ENCODE measurements around the gene PSME1. TPM values are rescaled to one million over a fixed set of nuclear protein-coding genes. Genes with fewer than 3 reads are reported as not detected.

PSME1 gene
- total and polyA plus RNA-seq, 2 of the 13 experiments (the other 11 are each of a cell fraction or from before 2014, with no cell fraction given): 159 to 608 TPM

DNA sequence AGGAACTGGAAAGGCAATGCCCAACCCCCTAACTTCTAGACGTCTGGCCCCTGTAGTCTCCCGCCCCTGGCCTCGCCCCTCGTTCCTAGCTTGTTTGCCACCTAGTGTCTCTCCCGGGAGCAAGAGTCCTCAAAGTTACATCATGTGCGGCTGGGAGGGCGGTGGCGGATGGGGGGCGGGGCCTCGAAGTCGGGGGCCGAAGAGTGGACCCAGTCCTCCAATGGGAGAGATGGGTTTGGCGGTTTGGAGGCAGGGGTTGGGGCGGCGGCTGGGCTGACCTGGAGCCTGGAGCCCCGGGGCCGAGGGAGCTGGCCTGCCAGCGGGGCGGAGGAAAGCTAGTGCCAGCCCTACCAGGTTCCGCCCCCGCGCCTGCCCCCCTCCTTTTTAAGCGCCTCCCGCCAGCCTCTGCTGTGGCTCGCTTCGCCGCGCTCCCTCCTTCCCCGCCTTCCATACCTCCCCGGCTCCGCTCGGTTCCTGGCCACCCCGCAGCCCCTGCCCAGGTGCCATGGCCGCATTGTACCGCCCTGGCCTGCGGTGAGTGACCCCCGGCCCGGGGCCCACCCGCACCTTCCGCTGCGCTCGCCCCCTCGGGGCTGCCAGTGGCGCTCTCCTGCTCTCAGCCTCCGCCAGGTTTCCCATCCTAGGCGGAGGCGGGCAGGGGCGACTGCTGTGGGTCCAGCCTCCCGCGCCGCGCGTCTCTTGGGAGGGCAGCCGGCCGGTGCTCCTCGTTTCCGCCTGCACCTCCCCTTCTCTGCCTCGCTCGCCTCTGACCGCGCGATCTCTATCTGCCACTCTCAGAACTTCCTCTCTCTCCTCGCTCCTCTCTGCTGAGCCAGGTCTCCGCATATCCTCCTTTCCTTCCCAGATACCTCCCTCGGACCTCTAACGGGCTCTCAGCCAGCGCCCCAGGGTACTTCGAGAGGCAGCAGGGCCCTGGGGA, 41.8 kb upstream of the PSME1 start, which contains the start of gene PCK2 (continued):
- TF ChIP-seq, protein P1, sequence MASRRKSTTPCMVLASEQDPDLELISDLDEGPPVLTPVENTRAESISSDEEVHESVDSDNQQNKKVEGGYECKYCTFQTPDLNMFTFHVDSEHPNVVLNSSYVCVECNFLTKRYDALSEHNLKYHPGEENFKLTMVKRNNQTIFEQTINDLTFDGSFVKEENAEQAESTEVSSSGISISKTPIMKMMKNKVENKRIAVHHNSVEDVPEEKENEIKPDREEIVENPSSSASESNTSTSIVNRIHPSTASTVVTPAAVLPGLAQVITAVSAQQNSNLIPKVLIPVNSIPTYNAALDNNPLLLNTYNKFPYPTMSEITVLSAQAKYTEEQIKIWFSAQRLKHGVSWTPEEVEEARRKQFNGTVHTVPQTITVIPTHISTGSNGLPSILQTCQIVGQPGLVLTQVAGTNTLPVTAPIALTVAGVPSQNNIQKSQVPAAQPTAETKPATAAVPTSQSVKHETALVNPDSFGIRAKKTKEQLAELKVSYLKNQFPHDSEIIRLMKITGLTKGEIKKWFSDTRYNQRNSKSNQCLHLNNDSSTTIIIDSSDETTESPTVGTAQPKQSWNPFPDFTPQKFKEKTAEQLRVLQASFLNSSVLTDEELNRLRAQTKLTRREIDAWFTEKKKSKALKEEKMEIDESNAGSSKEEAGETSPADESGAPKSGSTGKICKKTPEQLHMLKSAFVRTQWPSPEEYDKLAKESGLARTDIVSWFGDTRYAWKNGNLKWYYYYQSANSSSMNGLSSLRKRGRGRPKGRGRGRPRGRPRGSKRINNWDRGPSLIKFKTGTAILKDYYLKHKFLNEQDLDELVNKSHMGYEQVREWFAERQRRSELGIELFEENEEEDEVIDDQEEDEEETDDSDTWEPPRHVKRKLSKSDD (CRISPR knock-in tag; IDR thresholded peaks at IDR 0.05; ENCODE audit: low read depth): no peak
- TF ChIP-seq KLF9 (CRISPR knock-in tag; IDR thresholded peaks at IDR 0.05; ENCODE audit: low read depth): peak; percentile 70; the same call in 1 of the 2 replicates
- no peak for TF ChIP-seq NR1H2 (CRISPR knock-in tag; IDR thresholded peaks at IDR 0.05; ENCODE audit: borderline replicate concordance, low read depth)
- TF ChIP-seq, protein P2, sequence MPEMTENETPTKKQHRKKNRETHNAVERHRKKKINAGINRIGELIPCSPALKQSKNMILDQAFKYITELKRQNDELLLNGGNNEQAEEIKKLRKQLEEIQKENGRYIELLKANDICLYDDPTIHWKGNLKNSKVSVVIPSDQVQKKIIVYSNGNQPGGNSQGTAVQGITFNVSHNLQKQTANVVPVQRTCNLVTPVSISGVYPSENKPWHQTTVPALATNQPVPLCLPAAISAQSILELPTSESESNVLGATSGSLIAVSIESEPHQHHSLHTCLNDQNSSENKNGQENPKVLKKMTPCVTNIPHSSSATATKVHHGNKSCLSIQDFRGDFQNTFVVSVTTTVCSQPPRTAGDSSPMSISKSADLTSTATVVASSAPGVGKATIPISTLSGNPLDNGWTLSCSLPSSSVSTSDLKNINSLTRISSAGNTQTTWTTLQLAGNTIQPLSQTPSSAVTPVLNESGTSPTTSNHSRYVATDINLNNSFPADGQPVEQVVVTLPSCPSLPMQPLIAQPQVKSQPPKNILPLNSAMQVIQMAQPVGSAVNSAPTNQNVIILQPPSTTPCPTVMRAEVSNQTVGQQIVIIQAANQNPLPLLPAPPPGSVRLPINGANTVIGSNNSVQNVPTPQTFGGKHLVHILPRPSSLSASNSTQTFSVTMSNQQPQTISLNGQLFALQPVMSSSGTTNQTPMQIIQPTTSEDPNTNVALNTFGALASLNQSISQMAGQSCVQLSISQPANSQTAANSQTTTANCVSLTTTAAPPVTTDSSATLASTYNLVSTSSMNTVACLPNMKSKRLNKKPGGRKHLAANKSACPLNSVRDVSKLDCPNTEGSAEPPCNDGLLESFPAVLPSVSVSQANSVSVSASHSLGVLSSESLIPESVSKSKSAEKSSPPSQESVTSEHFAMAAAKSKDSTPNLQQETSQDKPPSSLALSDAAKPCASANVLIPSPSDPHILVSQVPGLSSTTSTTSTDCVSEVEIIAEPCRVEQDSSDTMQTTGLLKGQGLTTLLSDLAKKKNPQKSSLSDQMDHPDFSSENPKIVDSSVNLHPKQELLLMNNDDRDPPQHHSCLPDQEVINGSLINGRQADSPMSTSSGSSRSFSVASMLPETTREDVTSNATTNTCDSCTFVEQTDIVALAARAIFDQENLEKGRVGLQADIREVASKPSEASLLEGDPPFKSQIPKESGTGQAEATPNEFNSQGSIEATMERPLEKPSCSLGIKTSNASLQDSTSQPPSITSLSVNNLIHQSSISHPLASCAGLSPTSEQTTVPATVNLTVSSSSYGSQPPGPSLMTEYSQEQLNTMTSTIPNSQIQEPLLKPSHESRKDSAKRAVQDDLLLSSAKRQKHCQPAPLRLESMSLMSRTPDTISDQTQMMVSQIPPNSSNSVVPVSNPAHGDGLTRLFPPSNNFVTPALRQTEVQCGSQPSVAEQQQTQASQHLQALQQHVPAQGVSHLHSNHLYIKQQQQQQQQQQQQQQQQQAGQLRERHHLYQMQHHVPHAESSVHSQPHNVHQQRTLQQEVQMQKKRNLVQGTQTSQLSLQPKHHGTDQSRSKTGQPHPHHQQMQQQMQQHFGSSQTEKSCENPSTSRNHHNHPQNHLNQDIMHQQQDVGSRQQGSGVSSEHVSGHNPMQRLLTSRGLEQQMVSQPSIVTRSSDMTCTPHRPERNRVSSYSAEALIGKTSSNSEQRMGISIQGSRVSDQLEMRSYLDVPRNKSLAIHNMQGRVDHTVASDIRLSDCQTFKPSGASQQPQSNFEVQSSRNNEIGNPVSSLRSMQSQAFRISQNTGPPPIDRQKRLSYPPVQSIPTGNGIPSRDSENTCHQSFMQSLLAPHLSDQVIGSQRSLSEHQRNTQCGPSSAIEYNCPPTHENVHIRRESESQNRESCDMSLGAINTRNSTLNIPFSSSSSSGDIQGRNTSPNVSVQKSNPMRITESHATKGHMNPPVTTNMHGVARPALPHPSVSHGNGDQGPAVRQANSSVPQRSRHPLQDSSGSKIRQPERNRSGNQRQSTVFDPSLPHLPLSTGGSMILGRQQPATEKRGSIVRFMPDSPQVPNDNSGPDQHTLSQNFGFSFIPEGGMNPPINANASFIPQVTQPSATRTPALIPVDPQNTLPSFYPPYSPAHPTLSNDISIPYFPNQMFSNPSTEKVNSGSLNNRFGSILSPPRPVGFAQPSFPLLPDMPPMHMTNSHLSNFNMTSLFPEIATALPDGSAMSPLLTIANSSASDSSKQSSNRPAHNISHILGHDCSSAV (CRISPR knock-in tag; IDR thresholded peaks at IDR 0.05; ENCODE audit: borderline replicate concordance): peak; percentile 5
- TF ChIP-seq HOXA5 (CRISPR knock-in tag; IDR thresholded peaks at IDR 0.05): peak; percentile 99
- TF ChIP-seq ZFP1 (CRISPR knock-in tag; IDR thresholded peaks at IDR 0.05): 0 out of 2 replicates have a peak, but pooled peaks have one; percentile 39
- no peak for TF ChIP-seq ZNF780A (CRISPR knock-in tag; IDR thresholded peaks at IDR 0.05)
- no peak for TF ChIP-seq NBN (conservative IDR thresholded peaks at IDR 0.05)
- TF ChIP-seq ZNF317 (CRISPR knock-in tag; IDR thresholded peaks at IDR 0.05): peak; percentile 86
- peak; percentile 91; the same call in 1 of the 2 replicates for TF ChIP-seq TP53 (CRISPR knock-in tag; conservative IDR thresholded peaks at IDR 0.05)
- peak; percentile 98 for TF ChIP-seq CAMTA2 (CRISPR knock-in tag; IDR thresholded peaks at IDR 0.05; ENCODE audit: borderline replicate concordance)
- 0 out of 2 replicates have a peak, but pooled peaks have one; percentile 14 for TF ChIP-seq NFE2 (CRISPR knock-in tag; IDR thresholded peaks at IDR 0.05)
- TF ChIP-seq XBP1 (CRISPR knock-in tag; IDR thresholded peaks at IDR 0.05): peak; percentile 57; the same call in 1 of the 2 replicates
- TF ChIP-seq, protein P3, sequence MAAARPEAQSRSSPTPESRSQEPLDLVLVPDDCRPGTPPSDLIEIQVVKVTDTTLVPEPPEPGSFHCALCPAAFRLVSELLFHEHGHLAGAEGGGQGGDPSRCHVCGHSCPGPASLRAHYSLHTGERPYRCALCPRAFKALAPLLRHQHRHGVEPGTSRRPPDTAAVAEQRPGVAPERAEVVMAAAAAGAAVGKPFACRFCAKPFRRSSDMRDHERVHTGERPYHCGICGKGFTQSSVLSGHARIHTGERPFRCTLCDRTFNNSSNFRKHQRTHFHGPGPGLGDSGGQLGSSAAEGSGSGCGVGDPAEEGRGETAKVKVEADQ (CRISPR knock-in tag; IDR thresholded peaks at IDR 0.05; ENCODE audit: borderline replicate concordance): peak; percentile 87; the same call in 1 of the 2 replicates
- peak; percentile 72 for TF ChIP-seq NR2F6 (IDR thresholded peaks at IDR 0.05)
- TF ChIP-seq NR2F6 (CRISPR knock-in tag; IDR thresholded peaks at IDR 0.05): peak; percentile 86
- peak; percentile 100 for TF ChIP-seq KAT7 (CRISPR knock-in tag; IDR thresholded peaks at IDR 0.05; ENCODE audit: borderline replicate concordance)
- no peak for TF ChIP-seq ZNF607 (CRISPR knock-in tag; IDR thresholded peaks at IDR 0.05; ENCODE audit: borderline replicate concordance)
- no peak for TF ChIP-seq ZNF121 (CRISPR knock-in tag; IDR thresholded peaks at IDR 0.05)

Data from HepG2 (cell line).